Gastrocnemius medialis (tissue), 4 donors: Measurements from ENCODE around the gene MPPED1. TPM values are rescaled to one million over a fixed set of nuclear protein-coding genes. Genes with fewer than 3 reads are reported as not detected.

ENCODE experiments used
- ATAC-seq, 2 donors: fragments of 150-250 bp; one replicate each; pipeline ENCODE4 v1.9.1; 2016
- DNase-seq, 2 donors: peaks; one replicate each; pipeline ENCODE4 v3.0.0-alpha.2; 2019
- H3K27ac ChIP-seq, 4 donors: fragments of 200-600 bp; sonication (generic); 1 replicate in 1 of 4; 2 replicates in 3 of 4; pipeline ENCODE4 v1.5.1; 2016 to 2018; ENCODE audit warnings: mild to moderate bottlenecking in 2 of 4, moderate library complexity in 1 of 4
- H3K27me3 ChIP-seq, 3 donors: fragments of 200-600 bp; sonication (generic) in 2 of 3; 1 replicate in 1 of 3; 2 replicates in 2 of 3; pipeline versions ENCODE4 v1.5.1 to v1.6.0; 2016 to 2019; ENCODE audit warnings: mild to moderate bottlenecking in 1 of 3, moderate library complexity in 1 of 3
- H3K36me3 ChIP-seq, 2 donors: fragments of 200-600 bp; sonication (generic) in 1 of 2; one replicate each; pipeline ENCODE4 v1.5.1; 2017 to 2018
- H3K4me1 ChIP-seq, 2 donors: fragments of 200-600 bp; sonication (generic) in 1 of 2; one replicate each; pipeline ENCODE4 v1.5.1; 2016 to 2017; ENCODE audit warnings: mild to moderate bottlenecking in 2 of 2
- H3K4me3 ChIP-seq, 4 donors: fragments of 200-600 bp; sonication (generic) in 3 of 4; 1 replicate in 1 of 4; 2 replicates in 3 of 4; pipeline ENCODE4 v1.5.1; 2016 to 2019; ENCODE audit warnings: mild to moderate bottlenecking in 2 of 4
- H3K9me3 ChIP-seq, 3 donors: fragments of 200-600 bp; sonication (generic) in 2 of 3; 1 replicate in 1 of 3; 2 replicates in 2 of 3; pipeline ENCODE4 v1.5.1; 2016 to 2019
- POLR2A ChIP-seq, 2 donors: fragments of 450-650 bp; IDR thresholded peaks; one replicate each; pipeline ENCODE4 v1.6.1; 2017; ENCODE audit warnings: antibody characterized with exemption in 2 of 2, mild to moderate bottlenecking in 2 of 2, moderate library complexity in 2 of 2
- in situ Hi-C, 4 donors: fragments of 200-750 bp; cut with MboI; loops; one replicate each; pipeline versions ENCODE4 v1.15.0 to v1.8.0; 2017; ENCODE audit warnings: low sequenced_read_pairs in 4 of 4
- intact Hi-C: fragments of 100-400 bp; cut with DNase I; formaldehyde crosslinking; loops from one replicate; pipeline ENCODE4 v1.15.1; 2023; ENCODE audit warnings: low total_unique reads
- total RNA-seq, 4 donors: library from RNA; depleted of rRNA; stranded (reverse); fragments of >200 nt; gene quantifications; one replicate each; pipeline versions ENCODE4 v1.1.0 to v1.2.3, GENCODE V29; 2016
- TF ChIP-seq, protein P1 (sequence below), 5 experiments: fragments of 450-650 bp in 3 of 5; fragments of 200-600 bp in 2 of 5; sonication (generic) in 2 of 5; IDR thresholded peaks in 4 of 5; conservative IDR thresholded peaks in 1 of 5; 1 replicate in 4 of 5; 2 replicates in 1 of 5; pipeline ENCODE4 v1.5.1; 2016 to 2019; ENCODE audit warnings: antibody characterized with exemption in 5 of 5, mild to moderate bottlenecking in 3 of 5, moderate library complexity in 3 of 5

Gene MPPED1
- total RNA-seq, 4 donors from 2014 or later = not detected

DNA sequence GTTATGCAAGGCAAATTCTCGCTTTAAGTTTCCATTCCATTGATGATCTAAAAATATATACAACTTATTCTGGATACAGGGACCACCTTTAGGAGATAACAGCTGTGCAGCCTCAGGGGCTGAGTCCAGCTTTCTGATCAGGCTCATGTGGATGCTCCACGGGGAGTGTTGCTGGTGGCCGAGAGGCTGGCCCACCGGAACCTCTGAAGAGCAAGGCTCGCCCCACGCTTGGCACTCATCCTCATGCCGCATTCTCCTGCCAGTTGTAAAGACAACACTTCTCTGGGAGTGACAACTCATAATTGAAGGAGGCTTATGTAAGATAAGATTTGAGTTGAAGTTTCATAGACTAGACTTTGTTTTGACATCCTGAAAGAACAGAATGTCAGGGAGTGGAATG is 123.5 kb downstream of the MPPED1 start:
- Histone ChIP-seq H3K4me1 (no peaks in the 10 kb centered on the region), H3K27ac (no peak overlapping the region), H3K27me3 (no peaks in the 10 kb centered on the region), H3K36me3 (no peaks in the 10 kb centered on the region), H3K9me3 (no peaks in the 10 kb centered on the region), H3K4me3 (no peak overlapping the region)
- ATAC-seq = no peak
- in situ Hi-C loops = no loop called here
- TF ChIP-seq, protein P1, sequence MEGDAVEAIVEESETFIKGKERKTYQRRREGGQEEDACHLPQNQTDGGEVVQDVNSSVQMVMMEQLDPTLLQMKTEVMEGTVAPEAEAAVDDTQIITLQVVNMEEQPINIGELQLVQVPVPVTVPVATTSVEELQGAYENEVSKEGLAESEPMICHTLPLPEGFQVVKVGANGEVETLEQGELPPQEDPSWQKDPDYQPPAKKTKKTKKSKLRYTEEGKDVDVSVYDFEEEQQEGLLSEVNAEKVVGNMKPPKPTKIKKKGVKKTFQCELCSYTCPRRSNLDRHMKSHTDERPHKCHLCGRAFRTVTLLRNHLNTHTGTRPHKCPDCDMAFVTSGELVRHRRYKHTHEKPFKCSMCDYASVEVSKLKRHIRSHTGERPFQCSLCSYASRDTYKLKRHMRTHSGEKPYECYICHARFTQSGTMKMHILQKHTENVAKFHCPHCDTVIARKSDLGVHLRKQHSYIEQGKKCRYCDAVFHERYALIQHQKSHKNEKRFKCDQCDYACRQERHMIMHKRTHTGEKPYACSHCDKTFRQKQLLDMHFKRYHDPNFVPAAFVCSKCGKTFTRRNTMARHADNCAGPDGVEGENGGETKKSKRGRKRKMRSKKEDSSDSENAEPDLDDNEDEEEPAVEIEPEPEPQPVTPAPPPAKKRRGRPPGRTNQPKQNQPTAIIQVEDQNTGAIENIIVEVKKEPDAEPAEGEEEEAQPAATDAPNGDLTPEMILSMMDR (IDR thresholded peaks at IDR 0.05 in 4 of 5, conservative IDR thresholded peaks at IDR 0.05 in 1 of 5) = no peak
- no peak for TF ChIP-seq POLR2A (IDR thresholded peaks at IDR 0.05)
- intact Hi-C loops = no loop called here
- DNase-seq = no peak

DNA sequence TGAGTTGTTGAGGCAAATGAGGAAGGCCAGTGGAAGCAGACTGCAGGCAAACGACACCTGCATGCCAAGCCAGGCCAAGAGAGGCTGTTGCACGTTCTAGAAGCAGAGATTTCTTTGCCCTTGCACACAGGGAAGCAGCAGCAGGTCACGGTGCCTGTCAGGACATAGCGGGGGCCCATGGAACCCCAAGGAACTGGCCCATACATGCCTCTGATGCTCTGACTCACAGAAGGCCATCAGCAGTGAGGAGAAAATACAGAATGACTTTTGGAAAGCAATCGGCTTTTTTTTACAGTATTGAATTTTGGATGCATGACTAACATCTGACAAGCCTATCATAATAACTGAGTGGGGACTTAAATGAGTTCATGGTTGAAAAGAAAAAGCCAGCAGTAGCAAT is 123.9 kb downstream of the MPPED1 start:
- Histone ChIP-seq H3K4me1 (no peaks in the 10 kb centered on the region), H3K4me3 (no peak overlapping the region), H3K36me3 (no peaks in the 10 kb centered on the region), H3K27me3 (no peaks in the 10 kb centered on the region), H3K27ac (no peak overlapping the region), H3K9me3 (no peaks in the 10 kb centered on the region)
- DNase-seq (no peak), ATAC-seq (no peak)
- intact Hi-C loops (no loop called here), in situ Hi-C loops (no loop called here)
- TF ChIP-seq POLR2A (IDR thresholded peaks at IDR 0.05) = no peak
- TF ChIP-seq, protein P1 (IDR thresholded peaks at IDR 0.05 in 4 of 5, conservative IDR thresholded peaks at IDR 0.05 in 1 of 5) = no peak

DNA sequence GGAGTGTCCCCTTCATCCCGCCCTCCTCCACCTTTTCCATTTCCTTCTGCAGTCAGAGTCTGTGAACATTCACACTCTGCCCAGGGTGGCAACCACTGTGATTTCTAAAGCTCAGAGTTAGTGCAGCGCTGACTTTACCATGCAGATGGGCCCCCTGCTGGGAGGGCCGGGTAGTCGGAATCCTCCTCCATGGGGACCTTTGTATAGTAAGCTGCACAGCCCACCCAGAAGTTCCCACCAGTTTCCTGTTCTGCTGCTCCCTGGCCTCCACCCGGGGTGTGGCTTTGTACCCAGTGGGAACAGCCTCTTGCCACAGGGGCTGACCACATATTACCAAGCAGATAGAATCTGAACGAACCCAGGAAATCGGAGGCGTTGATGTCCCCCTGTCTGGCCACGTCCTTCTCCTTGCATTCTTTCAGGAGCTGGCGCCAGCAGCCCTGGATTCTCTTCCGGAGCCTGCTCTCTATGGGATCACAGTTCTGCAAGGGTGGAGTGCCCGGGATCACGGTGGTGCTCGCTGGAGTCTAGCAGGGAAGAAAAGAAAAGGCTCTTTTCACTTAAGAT is 125.3 kb downstream of the MPPED1 start:
- no peaks in the 10 kb centered on the region for H3K27me3 ChIP-seq
- intact Hi-C loops (no loop called here), in situ Hi-C loops (no loop called here)
- H3K4me1 ChIP-seq = no peaks in the 10 kb centered on the region
- ATAC-seq (no peak), DNase-seq (no peak)
- H3K36me3 ChIP-seq = no peaks in the 10 kb centered on the region
- no peak for TF ChIP-seq POLR2A (IDR thresholded peaks at IDR 0.05)
- TF ChIP-seq, protein P1 (IDR thresholded peaks at IDR 0.05 in 4 of 5, conservative IDR thresholded peaks at IDR 0.05 in 1 of 5) = no peak
- no peak overlapping the region for H3K4me3 ChIP-seq
- H3K27ac ChIP-seq = no peak overlapping the region
- H3K9me3 ChIP-seq = no peaks in the 10 kb centered on the region

DNA sequence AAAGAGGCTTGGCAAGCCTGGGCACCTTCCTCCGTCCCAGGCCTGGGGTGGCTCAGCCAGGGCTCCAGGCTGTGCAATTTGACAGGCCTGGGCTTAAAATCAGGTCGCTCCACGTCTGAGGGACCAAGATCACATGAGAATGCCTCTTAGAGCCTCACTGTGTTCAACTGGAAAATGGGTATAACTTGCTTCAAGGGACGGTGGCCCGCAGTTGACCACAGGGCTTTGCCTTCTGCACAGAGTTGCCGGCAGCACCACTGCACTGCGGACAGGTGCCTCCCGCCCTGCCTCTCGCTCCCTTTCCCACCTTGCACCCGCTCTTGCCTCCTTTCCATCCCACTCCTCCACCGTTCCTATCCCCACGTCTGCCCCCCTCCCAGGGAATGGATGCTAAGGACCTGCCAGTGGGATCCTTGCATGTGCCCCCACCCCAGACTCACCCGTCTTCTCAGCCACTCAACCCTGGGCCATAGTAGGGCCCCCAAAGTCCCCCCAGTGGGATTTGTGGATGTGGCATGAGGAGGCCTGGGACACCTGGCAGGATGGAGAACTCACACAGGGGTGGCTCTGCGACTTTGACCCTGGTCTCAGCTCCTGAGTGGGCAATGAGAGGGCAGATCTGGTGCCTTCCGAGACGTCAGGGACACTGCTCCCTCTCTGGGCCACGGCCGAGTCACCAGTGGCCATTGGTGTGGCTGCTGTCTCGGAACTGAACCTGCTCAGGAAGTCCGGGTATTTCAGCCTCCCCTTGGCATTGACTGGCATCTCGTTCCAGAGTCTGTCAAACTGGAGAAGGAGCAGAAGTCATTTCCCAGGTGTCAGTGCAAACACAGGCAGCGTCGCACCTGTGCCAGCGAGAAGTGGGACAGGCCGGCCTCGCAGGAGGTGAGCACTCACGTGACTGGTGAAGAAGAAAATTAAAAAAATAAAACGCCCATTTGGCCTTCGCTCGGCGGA is 128.0 kb downstream of the MPPED1 start:
- Histone ChIP-seq H3K4me1 (no peaks in the 10 kb centered on the region), H3K9me3 (no peaks in the 10 kb centered on the region), H3K27ac (no peak overlapping the region), H3K36me3 (no peaks in the 10 kb centered on the region), H3K4me3 (no peak overlapping the region), H3K27me3 (no peaks in the 10 kb centered on the region)
- TF ChIP-seq POLR2A (IDR thresholded peaks at IDR 0.05) = no peak
- TF ChIP-seq, protein P1 (IDR thresholded peaks at IDR 0.05 in 4 of 5, conservative IDR thresholded peaks at IDR 0.05 in 1 of 5) = no peak
- in situ Hi-C loops = no loop called here
- DNase-seq = no peak
- no peak for ATAC-seq
- intact Hi-C loops = no loop called here
